IPS-20b (cell line): Measurements from ENCODE around the gene KLHL12.
A peak's percentile ranks its signal among the peaks of the same experiment; 100 is the strongest.

ENCODE experiments used
- H3K27ac ChIP-seq: one replicate; pipeline ENCODE4 v1.5.1; 2013; ENCODE audit warnings: low read length
- H3K27me3 ChIP-seq: 2 replicates; pipeline ENCODE4 v1.6.1; 2013; ENCODE audit warnings: mild to moderate bottlenecking, low read length, inconsistent platforms; ENCODE audit not compliant: insufficient read depth
- H3K36me3 ChIP-seq: 2 replicates; pipeline ENCODE4 v1.6.1; 2013; ENCODE audit warnings: low read depth, mild to moderate bottlenecking, inconsistent platforms, low read length, moderate library complexity; ENCODE audit not compliant: insufficient read depth
- H3K4me1 ChIP-seq: 2 replicates; pipeline ENCODE4 v1.6.1; 2013; ENCODE audit warnings: mild to moderate bottlenecking, control low read depth, inconsistent platforms, low read length, moderate library complexity; ENCODE audit not compliant: insufficient read depth
- H3K4me3 ChIP-seq: 2 replicates; pipeline ENCODE4 v1.5.1; 2013; ENCODE audit warnings: mild to moderate bottlenecking, low read length, inconsistent platforms
- H3K9ac ChIP-seq: 2 replicates; pipeline ENCODE4 v1.6.1; 2013; ENCODE audit warnings: low read depth, mild to moderate bottlenecking, inconsistent platforms, low read length, moderate library complexity
- H3K9me3 ChIP-seq: 2 replicates; pipeline ENCODE4 v1.6.1; 2013; ENCODE audit warnings: mild to moderate bottlenecking, low read depth, low read length, inconsistent platforms; ENCODE audit not compliant: insufficient read depth

KLHL12 gene

GRCh38 chr1:202961220-202961880 lies 34.3 kb upstream of the KLHL12 start:
- H3K27me3 ChIP-seq, result no peaks in the 10 kb centered on the region; the same call in 1 of the 2 replicates
- peaks cover 26% of the 10 kb centered on the region for H3K36me3 ChIP-seq
- H3K9ac ChIP-seq, result no peak overlapping the region
- H3K27ac ChIP-seq, result no peak overlapping the region
- no peak overlapping the region for H3K4me3 ChIP-seq
- H3K9me3 ChIP-seq, result no peaks in the 10 kb centered on the region
- H3K4me1 ChIP-seq, result no peaks in the 10 kb centered on the region

- no peak overlapping the region for H3K27ac ChIP-seq
- H3K36me3 ChIP-seq, result peaks cover 25% of the 10 kb centered on the region
- no peaks in the 10 kb centered on the region for H3K4me1 ChIP-seq
- H3K4me3 ChIP-seq, result no peak overlapping the region
- no peaks in the 10 kb centered on the region for H3K9me3 ChIP-seq
- no peak overlapping the region for H3K9ac ChIP-seq
- no peaks in the 10 kb centered on the region for H3K27me3 ChIP-seq
These were observed 32.2 kb upstream of the KLHL12 start for GRCh38 chr1:202959276-202959620.

DNA sequence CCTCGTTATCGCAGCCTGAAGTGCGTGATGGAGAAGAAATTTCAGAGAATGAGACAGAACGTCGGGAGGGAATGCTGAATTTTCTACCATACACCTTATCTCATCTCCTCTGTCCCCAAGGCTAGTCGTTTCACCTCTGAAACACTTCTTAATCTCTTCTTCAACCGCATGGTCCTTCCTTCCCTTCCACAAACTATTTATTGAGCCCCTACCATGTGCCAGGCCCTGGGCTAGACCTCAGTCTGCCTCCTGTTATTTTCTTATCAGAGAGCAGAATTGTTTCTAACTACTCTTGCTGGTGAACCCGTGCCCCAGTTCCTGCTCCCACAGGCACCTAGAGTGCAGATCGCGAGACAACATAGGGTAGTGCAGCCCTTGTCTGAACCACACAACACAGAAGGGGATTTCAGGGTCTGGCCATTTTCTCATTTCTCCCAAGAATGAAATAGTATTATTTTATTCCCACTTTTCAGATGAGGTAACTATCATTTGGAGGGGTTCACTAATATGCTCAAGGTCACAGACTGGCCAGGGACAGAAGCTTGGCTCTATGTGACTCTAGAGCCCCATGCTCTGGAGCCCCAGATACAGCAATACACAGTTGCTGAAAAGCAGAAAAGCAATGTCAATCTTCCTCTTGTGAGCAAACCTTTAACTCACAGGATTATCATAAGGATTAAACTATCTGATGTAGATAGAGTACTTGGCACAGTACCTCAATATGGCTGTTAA lies 31.7 kb upstream of the KLHL12 start:
- Histone ChIP-seq H3K27me3 (no peaks in the 10 kb centered on the region), H3K27ac (no peak overlapping the region), H3K9ac (peak overlapping the region; percentile 86; the same call in 1 of the 2 replicates), H3K4me3 (peak overlapping the region; percentile 91), H3K9me3 (no peaks in the 10 kb centered on the region), H3K4me1 (no peaks in the 10 kb centered on the region), H3K36me3 (peaks cover 21% of the 10 kb centered on the region)

DNA sequence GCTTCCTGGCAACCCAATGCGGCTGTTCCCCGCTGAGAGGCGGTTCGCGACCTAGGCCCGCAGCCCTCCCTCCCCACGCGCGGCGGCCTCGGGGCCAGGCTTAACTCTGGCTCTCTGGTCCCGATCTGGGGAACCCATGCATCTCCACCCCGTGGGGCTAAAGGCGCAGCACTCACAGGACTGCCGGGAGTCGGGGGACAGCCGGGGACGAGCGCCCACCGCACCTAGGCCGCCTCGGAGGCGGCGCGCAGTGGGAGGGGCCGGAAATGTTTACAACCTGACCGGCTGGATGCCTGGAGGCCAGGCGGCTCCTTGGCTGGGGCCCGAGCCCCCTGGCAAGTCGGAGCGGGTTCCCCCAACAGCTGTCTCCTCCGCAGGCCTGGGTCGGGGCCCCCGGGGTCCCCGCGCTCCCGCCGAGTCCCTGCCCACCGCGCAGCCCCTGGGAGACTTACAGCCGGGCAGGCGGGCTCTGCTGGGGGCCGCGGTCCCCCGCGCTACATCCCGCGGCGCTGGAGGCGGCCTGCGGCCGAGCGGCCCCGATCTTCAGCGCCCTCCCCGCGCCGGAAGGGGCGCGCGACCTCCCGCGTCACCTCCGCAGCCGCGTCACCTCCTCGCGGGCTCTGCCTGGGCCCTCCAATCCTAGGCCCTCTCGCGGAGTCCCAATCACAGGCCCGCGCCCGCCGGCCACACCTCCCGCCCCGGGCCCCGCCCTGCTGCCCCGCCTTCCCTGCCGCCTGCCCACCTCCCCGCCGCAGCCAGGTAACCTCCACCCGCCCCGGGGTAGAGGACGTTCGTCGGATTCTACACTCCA lies 30.9 kb upstream of the KLHL12 start, which contains the start of gene ADIPOR1:
TSS of gene ADIPOR1 (minus strand) at position 580 of the 811 bp plus-strand sequence. CDS start 7,242 bp downstream, outside the sequence.
- Histone ChIP-seq H3K4me1 (no peaks in the 10 kb centered on the region), H3K9me3 (no peaks in the 10 kb centered on the region), H3K9ac (peak within 1 kb of the TSS; percentile 89), H3K4me3 (peak within 1 kb of the TSS; percentile 91), H3K27me3 (no peaks in the 10 kb centered on the region), H3K36me3 (peaks cover 16% of the 10 kb centered on the region), H3K27ac (peak within 1 kb of the TSS; percentile 40)

GRCh38 chr1:202956969-202957368 lies 29.9 kb upstream of the KLHL12 start:
- H3K36me3 ChIP-seq, result peaks cover 6% of the 10 kb centered on the region
- H3K9ac ChIP-seq, result peak overlapping the region; percentile 89; the same call in 1 of the 2 replicates
- no peak overlapping the region for H3K27ac ChIP-seq
- peak overlapping the region; percentile 91 for H3K4me3 ChIP-seq
- no peaks in the 10 kb centered on the region for H3K9me3 ChIP-seq
- H3K4me1 ChIP-seq, result no peaks in the 10 kb centered on the region
- no peaks in the 10 kb centered on the region for H3K27me3 ChIP-seq

DNA sequence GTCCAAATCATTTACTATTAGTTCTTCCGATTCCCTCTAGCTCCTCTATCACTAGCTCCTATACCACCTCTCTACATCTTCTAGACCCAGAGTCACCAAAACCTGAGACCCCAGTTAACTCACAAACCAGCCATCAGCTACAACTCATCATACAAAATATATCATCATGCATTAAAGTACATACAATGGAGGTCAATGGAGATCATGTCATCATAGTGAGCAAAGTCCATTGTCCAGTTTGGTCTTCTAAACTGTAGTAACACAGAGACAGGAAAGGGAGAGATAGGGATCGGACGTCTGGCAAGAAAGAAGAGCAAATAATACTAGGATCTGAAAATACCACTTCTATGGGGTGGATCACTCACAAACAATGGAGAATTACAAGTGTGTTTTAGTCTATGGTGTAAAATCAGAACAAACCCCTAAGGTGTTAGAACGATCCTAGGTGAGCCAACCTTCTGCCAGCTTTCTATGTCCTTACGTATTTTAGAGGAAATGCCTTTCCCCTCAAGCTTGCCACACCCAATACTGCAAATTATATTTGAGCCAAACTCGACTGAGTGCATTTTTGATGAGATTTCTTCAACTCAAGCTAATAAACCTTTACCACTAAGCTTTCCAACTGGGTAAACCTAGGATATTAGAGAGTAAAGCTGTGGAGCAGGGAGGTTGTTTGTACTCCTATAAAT lies 27.2 kb upstream of the KLHL12 start:
- no peaks in the 10 kb centered on the region for H3K27me3 ChIP-seq
- no peaks in the 10 kb centered on the region for H3K9me3 ChIP-seq
- no peak overlapping the region for H3K27ac ChIP-seq
- H3K4me3 ChIP-seq, result no peak overlapping the region
- H3K9ac ChIP-seq, result no peak overlapping the region
- H3K36me3 ChIP-seq, result peaks cover 29% of the 10 kb centered on the region
- H3K4me1 ChIP-seq, result no peaks in the 10 kb centered on the region

DNA sequence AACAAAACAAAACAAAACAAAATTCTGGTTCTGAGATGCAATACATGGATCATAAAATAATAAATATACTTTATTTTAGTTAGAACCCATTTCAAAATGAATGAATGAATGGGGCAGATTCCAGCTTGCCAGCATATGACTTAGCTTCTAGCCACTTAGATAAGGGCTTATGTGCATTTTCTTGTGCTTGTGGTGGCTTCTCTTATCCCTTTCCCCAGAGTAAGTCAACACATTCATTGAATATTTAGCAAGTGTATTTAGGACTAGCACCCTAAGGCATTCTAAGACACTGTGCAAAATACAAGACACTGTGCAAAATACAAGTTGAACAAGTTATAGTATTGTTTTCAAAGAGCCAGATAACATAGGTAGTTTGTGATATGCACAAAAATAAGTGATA lies 26.4 kb upstream of the KLHL12 start:
- Histone ChIP-seq H3K4me1 (no peaks in the 10 kb centered on the region), H3K36me3 (peaks cover 36% of the 10 kb centered on the region), H3K27me3 (no peaks in the 10 kb centered on the region), H3K9ac (no peak overlapping the region), H3K27ac (no peak overlapping the region), H3K9me3 (no peaks in the 10 kb centered on the region), H3K4me3 (no peak overlapping the region)

DNA sequence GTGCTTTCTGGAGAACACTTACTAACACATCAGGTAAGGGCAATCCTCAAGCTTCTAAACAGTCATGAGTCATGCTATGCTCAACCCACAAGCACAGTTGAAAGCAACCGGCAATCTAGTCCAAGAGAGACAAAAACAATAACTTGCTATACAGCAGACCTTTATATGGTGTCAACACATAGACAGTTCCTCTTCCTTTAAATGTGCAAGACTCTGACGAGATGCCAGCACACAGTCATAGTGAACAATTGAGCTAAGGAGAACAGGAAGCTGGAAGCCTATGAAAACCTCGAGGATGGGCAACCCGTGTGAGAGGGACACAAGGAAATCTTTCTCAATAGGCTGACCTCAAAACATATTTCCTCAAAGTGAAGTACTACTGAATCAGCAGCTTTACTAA lies 25.8 kb upstream of the KLHL12 start:
- H3K9ac ChIP-seq, result no peak overlapping the region
- peaks cover 42% of the 10 kb centered on the region for H3K36me3 ChIP-seq
- no peak overlapping the region for H3K4me3 ChIP-seq
- no peaks in the 10 kb centered on the region for H3K4me1 ChIP-seq
- H3K27ac ChIP-seq, result no peak overlapping the region
- H3K9me3 ChIP-seq, result no peaks in the 10 kb centered on the region
- no peaks in the 10 kb centered on the region for H3K27me3 ChIP-seq

- Histone ChIP-seq H3K36me3 (peaks cover 48% of the 10 kb centered on the region), H3K9ac (no peak overlapping the region), H3K9me3 (no peaks in the 10 kb centered on the region), H3K27ac (no peak overlapping the region), H3K4me1 (no peaks in the 10 kb centered on the region), H3K27me3 (no peaks in the 10 kb centered on the region), H3K4me3 (no peak overlapping the region)
These were observed 25.1 kb upstream of the KLHL12 start for GRCh38 chr1:202952099-202952498.

DNA sequence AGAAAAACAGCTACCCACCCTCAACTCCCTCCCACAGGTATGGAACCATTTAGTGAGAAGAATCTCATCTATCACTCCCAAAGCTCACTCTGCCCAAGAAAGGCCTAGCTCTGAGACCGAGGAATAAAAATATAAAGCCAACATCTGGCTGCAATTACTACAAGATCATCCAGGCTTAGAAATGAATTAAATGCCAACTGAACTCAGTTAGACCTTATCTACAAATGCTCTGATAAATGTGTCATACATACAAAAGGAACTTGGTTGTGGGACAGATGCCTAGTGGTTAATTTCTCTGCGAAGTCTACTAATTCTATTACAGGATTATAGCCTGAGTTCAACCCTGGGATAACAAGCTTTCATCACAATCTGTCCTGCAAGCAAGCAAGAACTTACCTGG lies 24.4 kb upstream of the KLHL12 start:
- Histone ChIP-seq H3K9me3 (no peaks in the 10 kb centered on the region), H3K36me3 (peaks cover 50% of the 10 kb centered on the region), H3K27ac (no peak overlapping the region), H3K4me3 (no peak overlapping the region), H3K9ac (no peak overlapping the region), H3K27me3 (no peaks in the 10 kb centered on the region), H3K4me1 (no peaks in the 10 kb centered on the region)

DNA sequence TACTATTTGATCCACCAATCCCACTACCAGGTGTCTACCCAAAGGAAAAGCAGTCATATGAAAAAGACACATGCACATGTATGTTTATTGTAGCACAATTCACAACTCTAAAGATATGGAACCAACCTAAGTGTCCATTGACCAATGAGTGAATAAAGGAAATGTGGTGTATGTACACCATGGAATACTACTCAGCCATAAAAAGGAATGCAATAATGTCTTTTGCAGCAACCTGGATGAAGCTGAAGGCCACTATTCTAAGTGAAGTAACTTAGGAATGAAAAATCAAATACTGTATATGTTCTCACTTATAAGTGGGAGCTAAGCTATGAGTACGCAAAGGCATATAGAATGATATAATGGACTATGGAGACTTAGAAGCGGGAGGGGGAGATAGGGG lies 18.4 kb upstream of the KLHL12 start:
- Histone ChIP-seq H3K9ac (no peak overlapping the region), H3K36me3 (peaks cover 90% of the 10 kb centered on the region), H3K4me3 (no peak overlapping the region), H3K27ac (no peak overlapping the region), H3K9me3 (no peaks in the 10 kb centered on the region), H3K4me1 (no peaks in the 10 kb centered on the region), H3K27me3 (no peaks in the 10 kb centered on the region)
